Measurements from ENCODE around the gene MGAT3.

MGAT3 gene

DNA sequence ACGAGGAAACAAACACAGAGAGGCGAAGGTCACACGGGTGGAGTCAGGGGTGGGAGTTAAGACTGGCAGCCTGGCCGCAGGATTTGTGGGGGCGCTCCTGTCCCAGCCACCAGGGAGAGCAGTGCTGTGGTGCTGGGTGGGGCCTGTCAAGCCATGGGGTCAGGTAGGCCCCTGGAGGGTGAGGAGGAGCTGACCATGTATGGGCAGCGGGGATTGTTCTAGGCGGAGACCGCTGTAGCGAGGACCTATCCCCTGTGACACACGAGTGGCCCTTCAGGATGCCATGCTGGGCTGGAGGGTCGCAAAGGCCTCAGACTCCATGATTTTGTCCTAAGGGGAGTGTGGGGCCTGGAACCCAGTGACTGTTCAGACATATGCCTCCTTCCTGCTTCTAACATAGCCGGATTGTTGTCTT lies 77.3 kb downstream of the MGAT3 start:
- no peak for DNase-seq

DNA sequence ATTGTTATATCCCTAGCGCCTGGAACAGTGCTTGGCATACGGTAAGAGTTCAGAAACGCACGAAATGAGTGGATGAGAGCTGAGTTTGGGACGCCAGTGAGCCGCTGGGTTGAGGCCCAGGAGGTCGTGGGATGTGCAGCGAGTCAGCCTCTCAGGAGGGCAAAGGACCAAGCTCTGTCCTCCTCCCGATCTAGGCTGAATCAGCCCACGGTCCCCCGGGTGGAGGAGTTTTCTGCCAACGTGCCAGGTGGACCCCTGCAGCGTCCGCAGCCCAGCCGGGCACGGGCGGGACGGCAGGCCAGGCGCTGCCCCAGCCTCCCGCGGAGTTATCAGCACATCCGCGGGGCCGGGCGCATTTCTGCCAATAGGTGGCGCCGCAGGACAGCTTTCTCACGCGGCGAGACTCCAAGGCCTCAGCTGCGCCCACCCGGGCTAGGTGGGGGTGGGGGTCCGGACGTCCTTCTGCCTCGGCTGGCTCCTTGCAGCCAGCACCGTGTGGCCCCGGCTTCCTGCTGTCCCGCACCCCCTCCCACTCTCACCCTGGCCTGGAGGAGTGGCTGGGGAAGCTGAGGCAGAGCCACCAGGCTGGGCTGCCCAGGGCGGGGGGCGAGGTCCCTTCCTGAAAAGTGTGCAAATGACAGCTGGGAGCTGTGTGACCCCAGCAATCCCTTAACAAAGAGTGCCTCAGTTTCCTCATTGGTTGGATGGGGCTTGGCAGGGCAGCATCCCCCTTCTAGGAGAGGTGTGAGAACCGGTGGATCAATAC lies 78.0 kb downstream of the MGAT3 start:
- DNase-seq = peak; percentile 36 to 60

- DNase-seq = no peak
Measured at GRCh38 chr22:39535357-39535725, 78.5 kb downstream of the MGAT3 start.

DNA sequence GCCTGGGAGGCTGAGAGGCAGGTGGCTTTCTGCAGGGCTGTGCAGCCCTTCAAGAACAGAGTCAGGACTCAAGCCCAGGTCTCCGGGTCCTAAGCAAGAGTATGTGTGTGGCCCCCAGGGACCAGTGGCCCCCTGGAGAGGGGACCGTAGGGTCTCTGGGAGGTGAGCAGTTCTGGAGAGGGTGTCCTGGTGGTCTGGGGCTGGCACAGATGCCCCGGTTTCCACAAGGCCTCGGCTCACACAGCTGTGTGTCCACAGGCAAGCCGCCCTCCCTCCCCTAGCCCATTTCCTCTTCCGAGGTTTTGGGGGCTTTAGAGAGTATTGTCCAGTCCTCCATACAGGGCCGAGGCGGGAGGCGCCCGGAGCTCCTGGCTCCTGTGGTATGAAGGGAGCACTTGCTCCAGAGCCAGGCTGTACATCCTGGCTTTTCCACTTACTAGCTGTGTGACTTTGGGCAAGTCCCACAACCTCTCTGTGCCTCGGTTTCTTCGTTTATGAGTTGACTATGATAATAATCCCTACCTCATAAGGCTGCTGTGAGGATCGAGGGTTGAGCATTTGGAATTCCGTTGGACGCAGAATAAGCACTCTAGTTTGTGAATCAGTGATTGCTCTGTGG lies 79.1 kb downstream of the MGAT3 start:
- no peak for DNase-seq

DNA sequence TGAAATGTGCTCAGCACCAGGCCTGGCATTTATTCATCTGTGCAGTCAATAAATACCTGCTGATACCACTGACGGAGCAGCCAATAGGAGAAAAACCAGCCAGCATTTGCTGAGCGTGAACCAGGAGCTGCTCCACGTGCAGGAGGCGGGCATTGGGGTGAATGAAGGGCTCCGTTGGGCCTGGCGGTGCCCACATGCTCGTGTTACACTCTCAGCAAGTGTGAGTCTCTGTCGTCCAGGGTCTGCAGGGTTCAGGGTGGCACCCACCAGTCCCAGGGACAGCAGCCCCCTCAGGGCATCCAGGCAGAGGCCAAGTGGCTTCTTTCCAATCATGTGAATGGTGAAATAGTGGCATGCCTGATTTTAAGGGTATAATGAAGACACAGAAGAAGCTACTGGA lies 79.9 kb downstream of the MGAT3 start:
- no peak for DNase-seq

DNA sequence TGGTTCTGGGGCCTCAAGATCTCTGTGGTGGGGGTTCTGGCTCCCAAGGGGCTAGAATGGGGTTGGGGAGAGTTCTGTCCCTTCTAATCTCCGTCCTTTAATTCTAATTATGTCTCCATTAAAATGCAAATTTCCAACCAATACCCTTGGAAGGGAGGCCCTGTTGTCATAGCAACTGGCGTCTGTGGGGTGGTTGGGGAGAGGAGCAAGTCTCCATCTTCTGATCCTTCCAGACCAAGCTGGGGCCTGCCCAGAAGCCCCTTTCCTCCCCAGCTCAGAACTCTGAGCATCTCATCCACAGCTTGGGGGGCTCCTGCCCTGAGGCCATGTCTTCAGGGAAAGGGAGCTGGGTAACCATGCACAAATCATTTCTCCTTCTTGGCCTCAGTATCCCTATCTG lies 81.2 kb downstream of the MGAT3 start:
- no peak for DNase-seq

Data from AML-193 (cell line).